ENCODE data around the gene CTSD.

The CTSD gene

DNA sequence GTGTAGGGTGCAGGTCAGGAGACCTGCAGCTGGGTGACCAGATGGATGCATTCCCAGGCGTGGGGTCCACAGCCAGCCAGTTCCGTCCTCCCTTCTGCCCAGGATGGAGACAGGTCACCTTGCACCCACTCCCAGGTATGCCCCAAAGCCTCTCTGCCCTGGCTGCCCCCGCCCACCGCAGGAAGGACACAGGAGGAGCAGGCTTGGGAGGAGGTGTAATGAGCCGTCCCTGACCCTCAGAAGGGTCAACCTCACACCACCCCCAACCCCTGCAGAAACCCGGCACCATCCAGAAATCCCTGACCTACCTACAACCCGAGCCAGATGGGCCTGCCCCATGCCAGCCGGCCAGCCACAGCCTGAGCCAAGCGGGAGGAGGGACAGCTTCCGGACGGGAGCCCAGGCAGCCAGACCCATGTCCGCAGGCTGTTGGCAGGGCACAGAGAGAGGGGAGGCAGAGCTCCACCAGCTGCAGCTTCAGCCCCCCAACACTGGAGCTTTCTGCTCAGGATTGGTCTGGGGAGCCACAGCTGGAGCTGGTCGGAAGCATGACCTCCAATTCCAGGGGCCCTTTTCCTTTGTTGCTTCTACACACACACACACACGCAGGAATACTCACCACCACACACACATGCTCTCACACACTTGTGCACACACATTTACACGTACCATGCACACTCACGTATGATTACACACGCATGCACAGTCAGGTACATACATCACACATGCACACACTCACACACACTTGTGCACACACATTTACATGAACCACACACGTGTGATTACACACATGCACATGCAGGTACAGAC lies 18.6 kb downstream of the CTSD start:
- DNase-seq (ENCODE audit: low spot score), result no peak

- DNase-seq (ENCODE audit: low spot score), result no peak
Observed at GRCh38 chr11:1744137-1744886, 19.4 kb downstream of the CTSD start.

GRCh38 chr11:1743585-1744136 lies 20.1 kb downstream of the CTSD start:
- DNase-seq (ENCODE audit: low spot score), result no peak

GRCh38 chr11:1742869-1743584 lies 20.7 kb downstream of the CTSD start:
- DNase-seq (ENCODE audit: low spot score), result no peak

GRCh38 chr11:1742371-1742770 lies 21.4 kb downstream of the CTSD start:
- no peak for DNase-seq (ENCODE audit: low spot score)

- DNase-seq (ENCODE audit: low spot score), result no peak
Observed at GRCh38 chr11:1741741-1742140, 22.0 kb downstream of the CTSD start.

DNA sequence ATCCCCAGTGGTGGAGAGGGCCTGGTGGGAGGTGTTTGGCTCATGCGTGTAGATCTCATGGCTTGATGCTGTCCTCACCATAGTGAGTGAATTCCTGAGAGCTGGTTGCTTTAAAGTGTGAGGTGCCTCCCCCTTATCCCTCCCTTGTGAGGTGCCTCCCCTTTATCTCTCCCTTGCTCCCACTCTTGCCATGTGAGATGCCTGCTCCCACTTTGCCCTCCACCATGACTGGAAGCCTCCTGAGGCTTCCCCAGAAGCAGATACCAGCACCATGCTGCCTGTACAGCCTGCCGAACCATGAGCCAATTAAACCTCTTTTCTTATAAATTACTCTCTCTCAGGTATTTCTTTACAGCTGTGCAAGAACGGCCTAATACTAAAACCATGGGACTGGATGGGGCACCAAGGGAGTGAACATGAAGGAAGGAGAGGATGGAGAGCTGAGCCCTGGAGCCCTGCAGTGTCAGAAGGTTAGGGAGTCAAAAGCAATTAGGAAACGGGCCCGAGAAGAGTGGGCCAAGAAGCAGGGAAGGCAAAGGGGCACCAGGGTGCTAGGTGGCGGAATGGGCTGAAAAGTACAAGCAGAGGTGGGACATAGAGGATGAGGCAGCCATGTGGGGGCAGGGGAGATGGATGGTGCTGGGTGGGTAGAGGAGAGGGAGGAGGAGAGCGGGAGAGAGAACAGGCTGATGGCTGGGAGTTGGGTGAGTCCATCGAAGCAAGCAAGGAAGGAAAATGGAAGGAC lies 22.8 kb downstream of the CTSD start:
- no peak for DNase-seq (ENCODE audit: low spot score)

DNA sequence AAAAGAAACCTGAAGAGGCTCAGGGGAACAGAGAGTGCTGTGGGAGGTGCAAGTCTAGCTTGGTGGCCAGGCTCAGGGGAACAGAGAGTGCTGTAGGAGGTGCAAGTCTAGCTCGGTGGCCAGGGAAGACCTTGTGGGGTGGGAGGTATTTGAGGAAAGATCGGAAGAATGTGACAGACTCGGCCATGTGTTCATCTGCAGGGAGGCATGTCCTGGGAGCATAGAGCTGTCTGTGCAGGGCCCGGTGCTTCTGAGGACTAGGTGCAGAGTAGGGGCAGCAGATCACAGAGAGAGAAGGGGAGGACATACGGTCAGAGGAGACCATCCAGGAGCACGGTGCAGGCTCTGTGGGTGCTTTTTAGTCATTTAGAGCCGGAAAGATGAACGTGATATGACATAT lies 24.2 kb downstream of the CTSD start:
- DNase-seq (ENCODE audit: low spot score), result no peak

GRCh38 chr11:1738380-1738779 lies 25.3 kb downstream of the CTSD start:
- no peak for DNase-seq (ENCODE audit: low spot score)

- DNase-seq (ENCODE audit: low spot score), result no peak
Observed at GRCh38 chr11:1737080-1737757, 26.5 kb downstream of the CTSD start.

- DNase-seq (ENCODE audit: low spot score), result no peak
Observed at GRCh38 chr11:1736447-1736992, 27.2 kb downstream of the CTSD start.

DNA sequence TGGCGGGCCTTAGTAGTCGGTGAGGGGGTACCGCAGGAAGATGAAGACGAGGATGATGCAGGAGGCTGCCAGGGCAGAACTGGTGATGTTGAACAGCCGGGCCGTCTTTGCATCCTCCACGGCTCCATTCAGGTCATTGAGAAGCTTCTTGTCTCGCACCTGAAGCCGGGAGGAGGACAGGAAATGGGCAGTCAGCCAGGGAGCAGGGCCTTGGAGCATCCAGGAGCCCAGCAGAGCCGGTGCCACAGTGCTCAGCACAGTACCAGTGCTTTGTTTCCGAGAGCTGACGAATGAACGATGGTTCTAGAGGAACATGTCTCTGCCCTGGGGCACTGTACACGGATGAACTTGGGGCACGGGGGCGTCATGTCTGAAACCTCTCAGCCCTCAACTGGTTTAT lies 28.5 kb downstream of the CTSD start:
- no peak for DNase-seq (ENCODE audit: low spot score)

DNA sequence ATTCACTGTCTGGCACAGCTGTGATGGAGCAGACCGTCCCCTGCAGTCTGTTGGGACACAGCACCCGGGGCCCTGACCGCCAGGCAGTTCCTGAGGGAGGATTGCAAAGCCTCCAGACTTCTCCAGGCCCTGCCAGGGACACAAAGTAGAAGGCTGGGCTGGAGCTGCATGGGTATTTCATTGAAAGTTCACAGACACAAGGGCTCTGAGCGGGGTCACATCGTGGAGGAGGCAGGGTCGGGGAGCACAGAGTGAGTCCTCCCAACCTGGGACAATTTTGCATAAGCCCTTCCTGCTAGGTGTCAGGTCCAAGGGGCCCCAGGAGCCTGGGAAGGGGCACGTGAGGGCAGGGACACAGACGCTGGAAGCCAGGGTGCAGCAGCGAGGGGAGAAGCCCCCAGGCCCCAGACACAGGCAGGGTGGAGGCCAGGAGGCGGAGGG lies 29.1 kb downstream of the CTSD start:
- DNase-seq (ENCODE audit: low spot score), result no peak

GRCh38 chr11:1733716-1734640 lies 29.7 kb downstream of the CTSD start:
- DNase-seq (ENCODE audit: low spot score), result no peak

GRCh38 chr11:1733009-1733715 lies 30.6 kb downstream of the CTSD start:
- DNase-seq (ENCODE audit: low spot score), result no peak

DNA sequence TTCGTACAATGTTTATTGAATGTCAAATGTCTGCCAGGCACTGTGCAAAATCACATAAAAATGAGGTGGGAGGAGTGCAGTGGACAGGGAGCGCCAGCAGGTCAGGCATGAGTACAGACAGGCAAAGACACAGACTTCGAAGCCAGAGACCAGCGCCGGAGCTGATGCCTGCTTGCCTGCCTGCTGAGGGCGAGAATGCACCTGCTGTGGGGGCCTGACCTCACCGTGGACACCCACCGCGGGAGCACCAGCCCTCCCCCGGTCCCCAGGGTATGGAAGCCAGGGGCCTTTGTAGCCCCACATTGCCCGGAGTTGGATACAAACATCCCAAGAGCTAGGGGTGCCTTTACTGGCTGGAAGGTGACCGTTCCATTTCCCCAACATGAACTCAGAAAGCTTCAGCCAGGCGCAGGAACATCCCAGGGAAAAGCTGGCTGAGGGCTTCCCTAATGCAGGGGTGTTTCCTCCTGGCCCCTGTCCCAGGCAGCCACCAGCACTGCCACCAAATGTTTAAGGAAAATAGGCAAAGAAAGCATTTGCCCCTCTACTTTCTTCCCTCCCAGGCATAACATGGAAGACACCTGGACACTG lies 31.2 kb downstream of the CTSD start:
- no peak for DNase-seq (ENCODE audit: low spot score)

GRCh38 chr11:1731451-1732059 lies 32.2 kb downstream of the CTSD start:
- no peak for DNase-seq (ENCODE audit: low spot score)

DNA sequence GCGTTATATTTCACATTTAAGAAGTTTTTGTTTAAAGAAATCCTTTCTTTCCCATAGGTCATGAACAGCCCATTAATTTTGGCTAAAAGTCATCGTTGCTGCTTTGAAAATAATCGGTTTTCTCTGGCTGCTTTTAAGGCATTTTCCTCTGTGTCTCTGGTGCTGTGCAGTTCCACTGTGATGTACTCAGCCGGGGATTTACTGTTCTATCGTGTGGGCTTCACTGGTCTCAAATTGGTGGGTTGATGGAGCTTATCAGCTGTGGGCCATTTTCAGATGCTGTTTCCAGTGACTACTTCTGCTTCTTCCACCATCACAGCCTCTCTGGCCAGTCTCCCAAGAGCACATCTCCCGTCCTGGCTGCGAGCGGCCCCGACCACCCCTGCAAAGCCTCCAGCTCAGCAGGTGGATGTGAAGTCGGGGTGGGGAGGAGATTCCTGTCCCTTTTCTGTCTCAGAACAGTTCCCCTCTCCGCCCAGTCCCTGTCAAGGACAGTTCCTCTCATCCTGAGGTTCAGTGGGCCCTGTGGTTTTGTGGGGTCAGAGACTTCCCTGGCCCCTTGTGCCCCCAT lies 33.6 kb downstream of the CTSD start:
- DNase-seq (ENCODE audit: low spot score), result no peak

Measured in RKO (cell line).